ENCODE data around the gene EFNB2. TPM values are rescaled to one million over a fixed set of nuclear protein-coding genes. Genes with fewer than 3 reads are reported as not detected.

Gene EFNB2
- total and polyA plus RNA-seq, 3 experiments from 2014 or later = 0.05 to 0.22 (median 0.11) TPM

GRCh38 chr13:106477303-106477702 is 58.2 kb downstream of the EFNB2 start:
- H3K4me3 Mint-ChIP-seq = no peak overlapping the region
- DNase-seq = no peak
- no peaks in the 10 kb centered on the region for H3K36me3 Mint-ChIP-seq
- Histone ChIP-seq H3K4me1 (ENCODE audit: insufficient read depth, low read length) (no peaks in the 10 kb centered on the region), H3K9me3 (ENCODE audit: low read length) (no peaks in the 10 kb centered on the region), H3K36me3 (ENCODE audit: insufficient read depth, low read length) (no peaks in the 10 kb centered on the region), H3K27me3 (ENCODE audit: insufficient read depth, low read length, poor library complexity, severe bottlenecking) (no peaks in the 10 kb centered on the region), H3K27ac (ENCODE audit: low read depth, low read length) (no peak overlapping the region), H3K4me3 (ENCODE audit: low read length) (no peak overlapping the region)
- H3K27me3 Mint-ChIP-seq = peaks cover 13 to 48% of the 10 kb centered on the region in 2 donors
- no peak overlapping the region for H3K27ac Mint-ChIP-seq
- ChIA-PET POLR2A (no interaction called here), CTCF (no interaction called here)
- no peaks in the 10 kb centered on the region for H3K4me1 Mint-ChIP-seq
- H3K9me3 Mint-ChIP-seq = peaks cover 0 to 2% (median 0%) of the 10 kb centered on the region in 5 donors

DNA sequence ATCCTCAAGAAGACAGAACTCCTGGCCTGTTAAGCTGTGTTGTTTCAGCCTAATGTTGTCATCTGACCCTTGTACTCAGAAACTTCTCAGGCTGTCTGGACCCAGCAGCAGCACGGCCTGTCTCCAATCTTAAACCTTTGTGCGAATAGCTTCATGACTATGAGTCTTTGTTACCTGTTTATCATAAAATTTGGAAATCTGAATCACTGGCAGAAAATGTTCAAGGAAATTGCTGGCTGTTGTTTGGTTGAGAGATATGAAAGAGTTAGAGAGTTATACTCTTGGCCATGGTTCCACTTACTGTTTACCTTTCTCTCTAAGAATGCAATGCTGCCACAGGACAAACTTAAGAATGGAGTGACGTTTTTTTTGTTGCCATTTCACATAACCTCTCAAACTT is 59.6 kb downstream of the EFNB2 start:
- Histone ChIP-seq H3K36me3 (ENCODE audit: insufficient read depth, low read length) (no peaks in the 10 kb centered on the region), H3K27ac (ENCODE audit: low read depth, low read length) (no peak overlapping the region), H3K9me3 (ENCODE audit: low read length) (no peaks in the 10 kb centered on the region), H3K27me3 (ENCODE audit: insufficient read depth, low read length, poor library complexity, severe bottlenecking) (no peaks in the 10 kb centered on the region), H3K4me3 (ENCODE audit: low read length) (no peak overlapping the region), H3K4me1 (ENCODE audit: insufficient read depth, low read length) (no peaks in the 10 kb centered on the region)
- POLR2A ChIA-PET = no interaction called here
- Mint-ChIP-seq H3K9me3 (no peaks in the 10 kb centered on the region), H3K27ac (no peak overlapping the region), H3K4me1 (no peaks in the 10 kb centered on the region), H3K36me3 (no peaks in the 10 kb centered on the region), H3K27me3 (peaks cover 12 to 48% of the 10 kb centered on the region in 2 donors), H3K4me3 (no peak overlapping the region)
- no peak for DNase-seq
- CTCF ChIA-PET = no interaction called here

- CTCF ChIA-PET = no interaction called here
- no peak for DNase-seq
- H3K4me3 Mint-ChIP-seq = no peak overlapping the region
- no peak overlapping the region for H3K27ac Mint-ChIP-seq
- no peaks in the 10 kb centered on the region for H3K4me1 Mint-ChIP-seq
- Histone ChIP-seq H3K36me3 (ENCODE audit: insufficient read depth, low read length) (no peaks in the 10 kb centered on the region), H3K9me3 (ENCODE audit: low read length) (no peaks in the 10 kb centered on the region), H3K27ac (ENCODE audit: low read depth, low read length) (no peak overlapping the region), H3K4me1 (ENCODE audit: insufficient read depth, low read length) (no peaks in the 10 kb centered on the region), H3K27me3 (ENCODE audit: insufficient read depth, low read length, poor library complexity, severe bottlenecking) (no peaks in the 10 kb centered on the region), H3K4me3 (ENCODE audit: low read length) (no peak overlapping the region)
- H3K9me3 Mint-ChIP-seq = no peaks in the 10 kb centered on the region
- POLR2A ChIA-PET = no interaction called here
- H3K36me3 Mint-ChIP-seq = no peaks in the 10 kb centered on the region
- H3K27me3 Mint-ChIP-seq = peaks cover 6 to 40% of the 10 kb centered on the region in 2 donors
These were observed 60.5 kb downstream of the EFNB2 start for GRCh38 chr13:106474912-106475311.

- Histone ChIP-seq H3K4me1 (ENCODE audit: insufficient read depth, low read length) (no peaks in the 10 kb centered on the region), H3K36me3 (ENCODE audit: insufficient read depth, low read length) (no peaks in the 10 kb centered on the region), H3K27ac (ENCODE audit: low read depth, low read length) (no peak overlapping the region), H3K27me3 (ENCODE audit: insufficient read depth, low read length, poor library complexity, severe bottlenecking) (no peaks in the 10 kb centered on the region), H3K4me3 (ENCODE audit: low read length) (no peak overlapping the region), H3K9me3 (ENCODE audit: low read length) (no peaks in the 10 kb centered on the region)
- no peaks in the 10 kb centered on the region for H3K4me1 Mint-ChIP-seq
- H3K4me3 Mint-ChIP-seq = no peak overlapping the region
- H3K27ac Mint-ChIP-seq = no peak overlapping the region
- no peaks in the 10 kb centered on the region for H3K9me3 Mint-ChIP-seq
- no peak for DNase-seq
- POLR2A ChIA-PET = no interaction called here
- H3K27me3 Mint-ChIP-seq = peaks cover 6 to 24% of the 10 kb centered on the region in 2 donors
- CTCF ChIA-PET = interaction anchor here (1.0 kb wide), 1 partner anchor 13 kb away, joined by 4 read pairs; no protein-coding TSS in a partner anchor
- H3K36me3 Mint-ChIP-seq = no peaks in the 10 kb centered on the region
These were observed 62.3 kb downstream of the EFNB2 start for GRCh38 chr13:106473154-106473553.

DNA sequence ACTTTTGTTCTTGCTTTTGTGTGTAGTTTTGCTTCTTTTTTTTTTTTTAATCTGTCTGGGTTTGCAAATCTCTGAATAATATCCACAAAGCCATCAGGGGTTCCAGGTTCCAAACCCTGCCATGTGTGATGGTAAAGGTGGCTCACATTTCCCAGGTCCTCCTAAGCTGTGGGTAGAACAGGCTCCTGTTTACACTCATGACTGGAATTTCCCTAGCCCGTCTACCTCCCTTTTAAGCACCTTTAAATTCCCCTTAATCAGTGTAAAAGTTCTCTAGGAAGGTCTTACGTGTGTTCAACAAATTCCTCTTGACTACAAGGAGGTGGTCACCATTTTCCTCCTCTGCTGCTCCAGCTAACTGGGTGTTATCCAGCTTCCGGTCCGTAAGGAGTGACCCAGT is 62.8 kb downstream of the EFNB2 start:
- H3K4me3 Mint-ChIP-seq = no peak overlapping the region
- Histone ChIP-seq H3K27ac (ENCODE audit: low read depth, low read length) (no peak overlapping the region), H3K36me3 (ENCODE audit: insufficient read depth, low read length) (no peaks in the 10 kb centered on the region), H3K9me3 (ENCODE audit: low read length) (no peaks in the 10 kb centered on the region), H3K27me3 (ENCODE audit: insufficient read depth, low read length, poor library complexity, severe bottlenecking) (no peaks in the 10 kb centered on the region), H3K4me3 (ENCODE audit: low read length) (no peak overlapping the region), H3K4me1 (ENCODE audit: insufficient read depth, low read length) (no peaks in the 10 kb centered on the region)
- no peaks in the 10 kb centered on the region for H3K9me3 Mint-ChIP-seq
- POLR2A ChIA-PET = no interaction called here
- peaks cover 6 to 19% of the 10 kb centered on the region in 2 donors for H3K27me3 Mint-ChIP-seq
- CTCF ChIA-PET = interaction anchor here (1.0 kb wide), 1 partner anchor 14 kb away, joined by 4 read pairs; no protein-coding TSS in a partner anchor
- DNase-seq = no peak
- no peaks in the 10 kb centered on the region for H3K36me3 Mint-ChIP-seq
- H3K27ac Mint-ChIP-seq = no peak overlapping the region
- no peaks in the 10 kb centered on the region for H3K4me1 Mint-ChIP-seq

- ChIA-PET CTCF (interaction anchor here (1.0 kb wide), 1 partner anchor 14 kb away, joined by 4 read pairs; no protein-coding TSS in a partner anchor), POLR2A (no interaction called here)
- Mint-ChIP-seq H3K4me1 (no peaks in the 10 kb centered on the region), H3K4me3 (no peak overlapping the region), H3K27me3 (peaks cover 6 to 15% of the 10 kb centered on the region in 2 donors), H3K36me3 (no peaks in the 10 kb centered on the region), H3K9me3 (no peaks in the 10 kb centered on the region), H3K27ac (peak overlapping the region in 1 of 8 donors; percentile 46)
- Histone ChIP-seq H3K36me3 (ENCODE audit: insufficient read depth, low read length) (no peaks in the 10 kb centered on the region), H3K27me3 (ENCODE audit: insufficient read depth, low read length, poor library complexity, severe bottlenecking) (no peaks in the 10 kb centered on the region), H3K9me3 (ENCODE audit: low read length) (no peaks in the 10 kb centered on the region), H3K27ac (ENCODE audit: low read depth, low read length) (no peak overlapping the region), H3K4me3 (ENCODE audit: low read length) (no peak overlapping the region), H3K4me1 (ENCODE audit: insufficient read depth, low read length) (no peaks in the 10 kb centered on the region)
- DNase-seq = no peak
These were observed 63.4 kb downstream of the EFNB2 start for GRCh38 chr13:106471957-106472543.

GRCh38 chr13:106470576-106470975 is 64.9 kb downstream of the EFNB2 start:
- H3K27ac ChIP-seq (ENCODE audit: low read depth, low read length) = no peak overlapping the region
- Mint-ChIP-seq H3K4me3 (no peak overlapping the region), H3K27ac (no peak overlapping the region), H3K36me3 (no peaks in the 10 kb centered on the region), H3K9me3 (no peaks in the 10 kb centered on the region), H3K4me1 (no peaks in the 10 kb centered on the region), H3K27me3 (peaks cover 5 to 11% of the 10 kb centered on the region in 2 donors)
- no peaks in the 10 kb centered on the region for H3K27me3 ChIP-seq (ENCODE audit: insufficient read depth, low read length, poor library complexity, severe bottlenecking)
- H3K9me3 ChIP-seq (ENCODE audit: low read length) = no peaks in the 10 kb centered on the region
- ChIA-PET POLR2A (no interaction called here), CTCF (no interaction called here)
- H3K36me3 ChIP-seq (ENCODE audit: insufficient read depth, low read length) = no peaks in the 10 kb centered on the region
- H3K4me1 ChIP-seq (ENCODE audit: insufficient read depth, low read length) = no peaks in the 10 kb centered on the region
- no peak for DNase-seq
- no peak overlapping the region for H3K4me3 ChIP-seq (ENCODE audit: low read length)

GRCh38 chr13:106468744-106469590 is 66.5 kb downstream of the EFNB2 start:
- ChIA-PET CTCF (no interaction called here), POLR2A (no interaction called here)
- H3K9me3 ChIP-seq (ENCODE audit: low read length) = no peaks in the 10 kb centered on the region
- no peak overlapping the region for H3K4me3 ChIP-seq (ENCODE audit: low read length)
- no peak overlapping the region for H3K27ac ChIP-seq (ENCODE audit: low read depth, low read length)
- DNase-seq = no peak
- Mint-ChIP-seq H3K4me3 (no peak overlapping the region), H3K36me3 (no peaks in the 10 kb centered on the region), H3K4me1 (no peaks in the 10 kb centered on the region), H3K27me3 (peaks cover 3 to 7% of the 10 kb centered on the region in 2 donors), H3K27ac (no peak overlapping the region), H3K9me3 (no peaks in the 10 kb centered on the region)
- no peaks in the 10 kb centered on the region for H3K27me3 ChIP-seq (ENCODE audit: insufficient read depth, low read length, poor library complexity, severe bottlenecking)
- no peaks in the 10 kb centered on the region for H3K4me1 ChIP-seq (ENCODE audit: insufficient read depth, low read length)
- H3K36me3 ChIP-seq (ENCODE audit: insufficient read depth, low read length) = no peaks in the 10 kb centered on the region
